OCI-LY3 (cell line): ENCODE data around the gene COPZ2.

Source experiments
- EZH2phosphoT487 ChIP-seq: fragments of 200-600 bp; shearing (Covaris generic); IDR thresholded peaks from 2 replicates; pipeline ENCODE4 v1.6.1; 2018; ENCODE audit warnings: antibody characterized with exemption, mixed run types, low read depth
- TF ChIP-seq, protein P1 (sequence below): fragments of 200-600, 300-600 bp; sonication (generic); IDR thresholded peaks from 2 replicates; pipeline ENCODE4 v1.5.1; 2014; ENCODE audit warnings: antibody characterized with exemption, low read length, low read depth

DNA sequence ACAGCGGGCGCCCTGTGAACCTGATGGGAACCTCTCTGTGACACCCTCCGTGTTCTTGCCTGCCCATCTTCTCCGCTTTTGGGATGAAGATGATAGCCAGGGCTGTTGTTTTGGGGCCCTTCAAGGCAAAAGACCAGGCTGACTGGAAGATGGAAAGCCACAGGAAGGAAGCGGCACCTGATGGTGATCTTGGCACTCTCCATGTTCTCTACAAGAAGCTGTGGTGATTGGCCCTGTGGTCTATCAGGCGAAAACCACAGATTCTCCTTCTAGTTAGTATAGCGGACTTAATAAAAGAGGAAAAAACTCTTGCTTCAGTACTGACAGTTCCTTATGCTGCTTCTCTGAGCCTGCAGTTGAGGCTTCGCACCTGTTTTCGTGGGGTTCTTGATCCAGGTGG, 56.1 kb downstream of the COPZ2 start:
- TF ChIP-seq, protein P1, sequence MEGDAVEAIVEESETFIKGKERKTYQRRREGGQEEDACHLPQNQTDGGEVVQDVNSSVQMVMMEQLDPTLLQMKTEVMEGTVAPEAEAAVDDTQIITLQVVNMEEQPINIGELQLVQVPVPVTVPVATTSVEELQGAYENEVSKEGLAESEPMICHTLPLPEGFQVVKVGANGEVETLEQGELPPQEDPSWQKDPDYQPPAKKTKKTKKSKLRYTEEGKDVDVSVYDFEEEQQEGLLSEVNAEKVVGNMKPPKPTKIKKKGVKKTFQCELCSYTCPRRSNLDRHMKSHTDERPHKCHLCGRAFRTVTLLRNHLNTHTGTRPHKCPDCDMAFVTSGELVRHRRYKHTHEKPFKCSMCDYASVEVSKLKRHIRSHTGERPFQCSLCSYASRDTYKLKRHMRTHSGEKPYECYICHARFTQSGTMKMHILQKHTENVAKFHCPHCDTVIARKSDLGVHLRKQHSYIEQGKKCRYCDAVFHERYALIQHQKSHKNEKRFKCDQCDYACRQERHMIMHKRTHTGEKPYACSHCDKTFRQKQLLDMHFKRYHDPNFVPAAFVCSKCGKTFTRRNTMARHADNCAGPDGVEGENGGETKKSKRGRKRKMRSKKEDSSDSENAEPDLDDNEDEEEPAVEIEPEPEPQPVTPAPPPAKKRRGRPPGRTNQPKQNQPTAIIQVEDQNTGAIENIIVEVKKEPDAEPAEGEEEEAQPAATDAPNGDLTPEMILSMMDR: no peak
- no peak for TF ChIP-seq EZH2phosphoT487
